Femur (tissue), 1 donor: Measurements from ENCODE around the gene BMP4.
A peak's percentile ranks its signal among the peaks of the same experiment; 100 is the strongest.
"Not testable (repeated sequence)": the region's sequence is repeated elsewhere in the genome, so short reads cannot be mapped to it uniquely, and the experiment has no call there.

Experiments
- DNase-seq: peaks from one replicate; pipeline ENCODE4 v3.0.0-alpha.2; 2017

Gene BMP4

DNA sequence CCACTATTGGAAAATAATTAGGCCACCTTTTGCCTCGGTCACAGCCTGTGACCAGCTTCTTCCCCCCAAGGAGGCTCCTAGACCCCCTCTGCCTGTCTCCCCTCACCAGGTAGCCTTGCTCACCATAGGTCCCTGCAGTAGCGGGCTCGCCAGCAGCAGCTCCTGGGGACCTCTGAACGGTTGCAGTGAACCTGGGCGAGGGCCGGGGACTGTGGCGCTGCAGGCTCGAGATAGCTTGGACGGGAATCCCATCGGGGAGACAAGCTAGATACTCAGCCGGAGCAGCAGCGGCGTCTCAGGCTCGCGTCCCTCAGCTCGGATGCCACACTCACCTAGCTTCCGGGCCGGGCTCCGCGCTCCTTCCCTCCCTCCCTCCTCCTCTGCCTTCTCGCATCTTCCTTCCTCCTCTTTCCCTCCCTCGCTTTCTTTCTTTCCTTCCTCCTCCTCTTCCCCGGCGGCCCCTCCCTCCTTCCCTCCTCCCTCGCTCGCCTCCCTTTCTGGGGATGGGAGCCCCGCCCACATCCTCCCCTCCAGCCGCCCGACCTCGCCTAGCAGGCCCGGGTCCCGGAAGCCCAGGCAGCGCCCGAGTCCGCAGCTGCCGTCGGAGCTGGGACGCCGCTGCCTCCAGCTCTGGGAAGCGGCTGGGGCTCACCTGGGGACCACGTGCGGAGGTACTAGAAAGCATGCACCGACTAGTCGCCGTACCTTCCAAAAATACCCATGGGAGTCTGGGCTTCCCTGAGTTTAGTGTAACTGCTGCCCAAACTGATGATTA, at the start of gene BMP4:
BMP4 (minus strand) TSS at position 399 of the 775 bp plus-strand sequence. CDS start 4,603 bp downstream, outside the sequence.
- peak; percentile 92 for DNase-seq

- no peak for DNase-seq
Observed at GRCh38 chr14:54003064-54003463, 46.4 kb upstream of the BMP4 start.

DNA sequence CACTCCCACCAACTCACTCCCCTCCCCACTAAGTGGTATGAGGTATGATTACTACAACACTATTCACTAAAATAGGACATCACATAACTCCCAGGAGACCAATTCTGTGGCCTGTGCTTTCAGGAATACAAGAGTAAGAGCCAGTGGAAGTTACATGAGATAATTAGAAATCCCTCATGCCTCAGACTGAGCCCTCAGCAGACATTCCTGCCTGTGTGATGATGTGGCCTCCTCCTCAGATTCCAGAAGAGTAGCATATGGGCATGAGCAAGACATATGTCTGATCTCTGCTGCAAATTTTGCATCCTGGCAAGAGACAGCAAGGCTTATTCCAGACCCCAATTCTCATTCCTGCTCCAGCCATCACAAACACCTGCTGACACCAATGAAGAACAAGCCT, 46.0 kb upstream of the BMP4 start:
- DNase-seq = no peak

GRCh38 chr14:54001189-54001878, 44.7 kb upstream of the BMP4 start:
- DNase-seq = no peak

DNA sequence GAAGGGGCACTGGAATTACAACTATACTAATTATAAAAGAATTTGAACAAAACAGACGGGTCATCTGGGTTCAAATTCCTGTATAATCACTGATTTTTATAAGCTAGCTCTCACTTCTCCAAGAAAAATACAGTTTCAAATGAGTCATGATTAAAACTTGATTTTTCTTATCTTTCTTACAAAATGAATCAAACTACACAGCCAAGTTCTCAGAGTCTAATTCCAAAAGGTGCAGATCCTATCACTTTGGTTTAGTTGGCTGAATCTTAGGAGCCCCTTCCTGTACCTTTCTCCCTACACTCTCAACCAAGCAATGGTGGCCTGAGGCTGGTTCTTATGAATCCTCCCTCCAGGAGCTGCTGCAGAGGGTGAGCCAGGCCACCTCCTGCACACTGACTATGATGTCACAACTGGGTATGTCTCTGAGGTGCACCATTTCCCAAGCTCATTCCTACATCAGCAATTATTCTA, 43.8 kb upstream of the BMP4 start:
- no peak for DNase-seq

DNA sequence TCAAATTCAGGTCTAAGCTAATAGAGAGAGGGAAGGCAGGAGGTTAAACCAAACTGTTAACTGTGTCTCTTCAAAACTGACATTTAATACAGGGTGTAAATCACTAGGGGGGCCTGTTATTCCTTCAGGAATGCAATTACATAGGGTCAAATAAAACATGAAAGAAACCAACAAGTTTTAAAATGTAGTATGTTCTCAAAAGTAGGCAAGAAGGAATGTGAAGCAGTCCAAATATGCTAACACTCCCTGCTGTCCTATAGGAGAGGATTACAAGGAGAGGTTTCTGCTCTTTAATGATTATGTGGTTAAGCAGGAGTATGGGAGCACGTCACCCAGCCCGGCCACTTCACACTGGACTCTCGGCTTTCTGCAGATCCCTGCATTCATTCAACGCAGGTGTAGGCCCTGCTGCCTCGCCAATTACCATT, 42.5 kb upstream of the BMP4 start:
- DNase-seq = no peak

GRCh38 chr14:53996041-53996440, 39.4 kb upstream of the BMP4 start:
- DNase-seq = no peak

GRCh38 chr14:53993920-53994607, 37.4 kb upstream of the BMP4 start:
- no peak for DNase-seq

DNA sequence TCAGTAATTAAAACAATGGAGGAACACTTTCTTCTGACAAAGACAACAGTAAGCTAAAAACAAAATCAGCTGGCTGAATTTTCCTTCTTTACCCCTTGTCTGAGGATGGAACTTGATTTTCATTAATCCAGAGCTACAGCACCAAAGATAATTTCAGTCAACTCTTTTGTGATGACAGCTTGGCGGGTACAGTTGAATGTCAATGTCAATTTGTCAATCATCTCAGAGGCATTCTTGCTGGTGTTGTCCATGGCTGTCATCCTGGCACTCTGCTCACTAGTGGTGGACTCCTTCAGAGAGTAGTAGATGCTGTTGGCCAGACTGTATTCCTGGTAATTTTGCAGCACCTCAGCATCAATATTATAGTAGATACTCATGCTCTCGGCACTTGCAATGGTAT, 34.4 kb upstream of the BMP4 start:
- DNase-seq = no peak

GRCh38 chr14:53986718-53987117, 30.1 kb upstream of the BMP4 start:
- DNase-seq = not testable (repeated sequence)

GRCh38 chr14:53984958-53985357, 28.3 kb upstream of the BMP4 start:
- DNase-seq = not testable (repeated sequence)

- no peak for DNase-seq
Observed at GRCh38 chr14:53983112-53983511, 26.5 kb upstream of the BMP4 start.

- no peak for DNase-seq
Observed at GRCh38 chr14:53982546-53982945, 25.9 kb upstream of the BMP4 start.

DNA sequence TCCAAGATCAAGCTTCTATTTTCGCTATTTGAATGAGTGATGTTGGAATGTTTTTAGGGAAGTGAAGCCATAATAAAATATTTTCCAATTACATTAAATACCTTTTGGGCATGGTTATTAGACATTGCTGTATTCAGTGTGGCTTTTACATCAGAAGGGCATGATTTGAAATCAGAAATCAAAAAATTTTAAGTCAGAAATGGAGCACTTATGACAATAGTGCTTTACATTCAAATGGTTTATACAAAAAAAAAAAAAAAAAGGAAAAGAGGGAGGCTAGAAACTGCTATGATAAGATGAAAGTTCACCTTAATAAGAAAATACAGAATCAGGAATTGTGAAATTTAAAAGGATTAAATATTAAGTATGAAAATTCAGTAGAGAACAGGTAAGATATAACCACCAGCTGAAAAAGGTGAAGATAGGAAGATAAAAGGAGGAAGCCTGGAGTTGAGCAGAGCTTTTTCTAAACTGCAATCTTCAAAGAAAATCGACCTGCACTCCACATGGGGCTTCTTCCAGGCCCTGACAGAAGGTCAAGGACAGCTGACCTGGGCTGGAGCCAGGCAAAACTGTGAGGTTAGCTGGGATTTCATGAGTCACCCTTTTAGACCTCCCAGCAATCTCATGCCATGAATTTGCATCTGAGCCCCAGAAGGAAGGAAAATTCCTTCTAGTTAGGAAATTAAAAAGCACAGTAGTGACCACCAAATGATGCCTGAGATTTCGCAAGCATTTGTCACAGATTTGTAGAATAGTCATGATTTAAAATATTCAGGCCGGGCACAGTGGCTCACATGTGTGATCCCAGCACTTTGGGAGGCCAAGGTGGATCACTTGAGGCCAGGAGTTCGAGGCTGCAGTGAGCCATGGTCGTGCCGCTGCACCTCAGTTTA, 23.4 kb upstream of the BMP4 start:
- no peak for DNase-seq

DNA sequence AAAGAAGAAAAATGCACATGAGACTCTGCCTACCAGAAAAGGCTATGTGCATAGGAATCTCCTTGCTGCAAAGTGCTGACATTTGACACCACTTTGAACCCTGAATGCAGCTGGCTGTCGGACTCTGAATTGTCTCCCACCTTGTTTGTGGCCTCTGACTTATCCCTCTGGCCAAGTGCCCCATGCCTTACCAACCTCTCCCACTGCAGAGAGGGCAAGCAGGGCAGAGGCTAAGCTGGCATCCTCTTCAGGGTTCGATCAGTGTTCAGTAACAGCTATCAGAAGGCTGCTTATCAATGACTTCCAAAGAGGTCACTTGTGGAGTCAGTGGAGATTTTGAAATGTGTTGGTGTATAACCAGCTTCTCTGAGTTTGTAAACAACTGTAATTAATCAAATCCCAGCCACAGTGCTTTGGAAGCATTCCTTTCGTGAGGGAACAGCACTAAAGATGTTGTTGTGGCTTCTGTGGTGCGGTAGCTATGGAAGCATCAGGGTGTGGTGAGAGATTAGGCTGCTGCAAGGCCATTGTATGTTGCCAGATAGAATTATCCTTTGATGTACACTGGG, 22.6 kb upstream of the BMP4 start:
- peak; percentile 23 for DNase-seq

- no peak for DNase-seq
Observed at GRCh38 chr14:53978194-53978593, 21.6 kb upstream of the BMP4 start.

DNA sequence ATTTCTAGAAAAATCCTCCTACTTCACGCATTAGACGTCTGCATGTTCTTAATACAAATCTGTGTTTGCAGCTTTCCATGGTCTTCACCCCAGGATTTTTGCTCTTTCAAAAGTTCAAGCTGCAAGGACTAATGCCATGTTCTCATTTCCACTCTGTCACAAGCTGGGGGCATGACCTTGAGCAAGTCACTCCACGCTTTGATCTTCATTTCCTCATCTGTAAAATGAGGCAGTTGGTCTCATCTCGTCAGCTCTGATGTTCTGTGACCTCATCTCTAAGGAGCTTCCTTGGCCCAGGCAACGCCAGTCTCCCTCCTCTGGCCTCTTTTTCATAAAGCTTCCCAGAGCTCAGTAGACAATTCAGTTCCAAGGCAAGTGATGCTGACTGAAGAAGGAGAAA, 18.8 kb upstream of the BMP4 start:
- DNase-seq = no peak

GRCh38 chr14:53971521-53971920, 14.9 kb upstream of the BMP4 start:
- DNase-seq = no peak

DNA sequence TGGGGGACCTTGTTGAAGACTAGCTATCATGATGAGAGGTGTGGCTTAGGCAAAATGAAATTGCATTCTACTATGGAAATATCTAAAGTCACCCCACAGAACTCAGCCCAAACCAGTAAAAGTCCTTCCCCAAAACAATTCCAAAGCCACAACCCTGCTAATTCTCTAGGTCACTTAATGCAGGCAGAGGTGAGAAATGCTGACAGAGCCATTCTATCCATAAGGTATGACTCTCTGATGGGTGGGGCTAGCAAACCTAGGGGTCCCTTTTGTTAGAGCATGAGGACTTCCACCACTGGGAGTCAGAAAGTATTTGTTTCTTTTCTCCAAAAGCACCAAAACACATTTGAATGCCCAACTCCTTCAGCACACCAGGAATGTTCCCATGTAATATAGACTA, 12.7 kb upstream of the BMP4 start:
- no peak for DNase-seq

- DNase-seq = no peak
Observed at GRCh38 chr14:53968726-53969125, 12.1 kb upstream of the BMP4 start.

DNA sequence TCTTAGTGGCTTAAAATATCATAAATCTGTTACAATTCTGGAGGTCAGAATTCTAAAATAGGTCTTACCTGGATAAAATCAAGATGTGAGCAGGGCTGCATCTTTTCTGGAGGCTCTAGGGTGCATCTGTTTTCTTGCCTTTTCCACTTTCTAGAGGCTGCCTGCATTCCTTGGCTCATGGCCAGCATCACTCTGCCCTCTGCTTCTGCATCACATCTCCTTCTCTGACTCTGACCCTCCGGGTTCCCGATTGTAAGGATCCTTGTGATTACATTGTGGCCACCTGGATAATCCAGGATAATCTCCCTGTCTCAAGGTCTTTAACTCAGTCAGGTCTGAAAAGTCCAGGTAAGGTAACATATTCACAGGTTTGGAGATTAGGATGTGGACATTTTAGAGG, 11.0 kb upstream of the BMP4 start:
- DNase-seq = no peak

- no peak for DNase-seq
Observed at GRCh38 chr14:53964249-53964648, 7.6 kb upstream of the BMP4 start.
